Measurements from ENCODE around the gene CABP4.
"Not testable (repeated sequence)": the region's sequence is repeated elsewhere in the genome, so short reads cannot be mapped to it uniquely, and the experiment has no call there.

Gene CABP4

DNA sequence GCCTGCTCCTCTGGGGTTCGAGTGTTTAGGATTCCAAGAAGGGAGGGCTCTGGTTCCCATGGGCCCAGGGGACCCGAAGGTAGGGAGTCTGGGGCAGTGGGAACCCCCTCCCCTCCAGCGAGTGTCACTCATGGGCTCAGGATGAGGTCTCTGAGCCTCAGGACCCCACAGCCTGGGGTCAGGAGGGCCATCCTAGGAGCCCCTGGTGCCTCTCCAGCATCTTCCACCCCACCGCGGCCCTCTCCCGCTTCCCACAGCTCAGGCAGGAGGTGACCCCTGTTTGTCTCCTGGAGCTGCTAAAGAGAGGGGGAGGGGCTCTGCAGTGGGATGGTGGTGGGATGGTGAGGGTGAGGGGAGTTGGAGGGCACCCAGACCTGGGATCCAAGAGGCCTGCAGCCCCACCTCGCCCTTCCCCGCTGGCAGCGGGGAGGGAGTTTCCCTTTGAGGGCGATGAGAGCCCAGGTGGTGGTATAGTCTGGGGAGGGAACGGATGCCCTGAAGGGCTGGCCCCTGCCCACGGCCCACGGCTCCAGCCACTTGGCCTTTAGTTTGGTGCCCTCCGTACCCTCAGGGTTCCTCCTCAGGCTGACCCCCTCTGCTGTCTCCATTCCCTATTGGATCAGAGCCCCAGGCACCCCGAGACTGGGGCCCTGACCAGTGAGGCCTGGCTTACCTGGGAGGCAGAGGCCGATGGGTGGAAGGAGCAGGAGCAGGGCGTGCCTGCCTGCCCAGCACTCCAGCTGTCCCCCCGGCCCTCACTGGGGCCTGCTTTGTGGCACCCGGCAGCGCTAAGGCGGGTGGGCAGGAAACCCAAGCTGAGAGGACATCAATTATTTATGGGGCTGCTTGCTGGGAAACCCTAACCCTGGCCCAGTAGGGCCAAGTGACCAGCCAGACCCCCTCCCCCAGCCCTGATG lies 1.1 kb upstream of the CABP4 start:
- DNase-seq (ENCODE audit: low spot score) = no peak

DNA sequence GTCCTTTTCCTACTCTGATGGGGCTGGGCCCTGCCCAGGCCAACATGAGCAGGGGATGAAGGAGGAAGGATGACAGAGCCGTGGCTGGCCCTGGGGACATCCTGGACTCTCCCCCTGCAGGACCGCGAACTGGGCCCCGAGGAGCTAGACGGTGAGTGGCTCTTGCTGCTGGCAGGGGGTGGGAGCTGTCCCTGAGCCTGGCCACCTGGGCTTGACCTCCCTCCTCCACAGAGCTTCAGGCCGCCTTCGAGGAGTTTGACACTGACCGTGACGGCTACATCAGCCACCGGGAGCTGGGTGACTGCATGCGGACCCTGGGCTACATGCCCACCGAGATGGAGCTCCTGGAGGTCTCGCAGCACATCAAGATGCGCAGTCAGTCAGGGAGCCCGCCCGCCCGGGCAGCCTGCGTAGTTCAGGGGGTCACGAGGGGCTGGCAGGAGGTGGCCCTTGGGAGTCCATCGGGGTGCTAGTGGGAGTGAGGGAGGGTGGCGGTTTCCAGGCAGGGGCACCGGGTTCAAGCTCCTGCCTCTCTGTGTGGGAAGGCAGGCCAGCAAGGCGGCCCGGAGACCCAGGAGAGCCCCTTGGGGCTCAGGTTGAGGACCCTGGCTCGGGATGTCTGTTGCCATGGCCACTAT lies 1.0 kb downstream of the CABP4 start:
- DNase-seq (ENCODE audit: low spot score) = no peak

DNA sequence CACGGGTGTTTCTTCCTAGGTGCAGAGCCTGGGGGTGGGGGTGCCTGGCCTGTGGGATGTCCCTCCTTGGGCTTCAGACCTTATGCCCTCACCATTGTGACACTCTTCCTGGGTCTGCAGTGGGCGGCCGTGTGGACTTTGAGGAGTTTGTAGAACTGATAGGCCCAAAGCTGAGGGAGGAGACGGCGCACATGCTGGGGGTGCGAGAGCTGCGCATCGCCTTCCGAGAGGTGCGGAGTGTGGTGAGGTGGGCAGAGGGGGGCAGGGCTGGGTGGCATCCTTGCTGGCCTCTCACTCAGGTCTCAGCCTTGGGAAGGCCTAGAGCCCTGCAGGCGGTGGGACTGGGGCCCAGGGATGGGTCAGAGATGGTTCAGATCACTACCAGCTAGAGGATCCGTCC lies 2.3 kb downstream of the CABP4 start:
- DNase-seq (ENCODE audit: low spot score) = no peak

DNA sequence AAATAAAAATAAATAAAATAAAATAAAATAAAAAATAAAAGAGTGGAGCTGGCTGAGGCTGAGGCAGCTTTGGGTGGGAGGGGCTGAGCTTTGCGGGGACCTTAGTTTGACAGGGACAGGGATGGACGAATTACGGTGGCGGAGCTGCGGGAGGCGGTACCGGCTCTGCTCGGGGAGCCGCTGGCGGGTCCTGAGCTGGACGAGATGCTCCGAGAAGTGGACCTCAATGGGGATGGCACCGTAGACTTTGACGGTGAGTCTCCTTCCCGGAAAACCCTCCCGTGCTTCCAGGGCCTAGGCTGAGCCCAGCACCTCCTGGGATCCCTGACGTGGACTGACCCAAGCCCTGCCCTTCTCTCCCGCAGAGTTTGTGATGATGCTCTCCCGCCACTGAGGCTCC lies 3.1 kb downstream of the CABP4 start:
- DNase-seq (ENCODE audit: low spot score) = no peak

DNA sequence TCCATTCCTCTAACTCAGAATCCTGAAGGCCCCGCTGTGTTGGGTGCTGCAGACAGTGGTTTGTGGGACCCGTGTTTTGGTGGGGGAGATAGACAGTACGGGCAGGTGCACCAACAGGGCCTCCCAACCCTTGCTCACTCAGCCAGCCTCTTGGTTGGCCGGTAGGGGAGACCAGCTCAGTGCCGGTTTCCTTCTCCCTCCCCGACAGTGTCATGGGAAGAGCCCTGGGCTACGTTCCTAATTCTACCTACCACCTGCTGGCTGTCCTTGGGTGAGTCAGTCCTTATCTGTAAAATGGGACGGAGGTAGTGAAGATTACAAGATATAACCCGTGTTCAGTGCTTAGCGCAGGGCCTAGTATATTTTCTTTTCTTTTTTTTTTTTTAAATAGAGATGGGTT lies 8.0 kb downstream of the CABP4 start:
- DNase-seq (ENCODE audit: low spot score) = no peak

DNA sequence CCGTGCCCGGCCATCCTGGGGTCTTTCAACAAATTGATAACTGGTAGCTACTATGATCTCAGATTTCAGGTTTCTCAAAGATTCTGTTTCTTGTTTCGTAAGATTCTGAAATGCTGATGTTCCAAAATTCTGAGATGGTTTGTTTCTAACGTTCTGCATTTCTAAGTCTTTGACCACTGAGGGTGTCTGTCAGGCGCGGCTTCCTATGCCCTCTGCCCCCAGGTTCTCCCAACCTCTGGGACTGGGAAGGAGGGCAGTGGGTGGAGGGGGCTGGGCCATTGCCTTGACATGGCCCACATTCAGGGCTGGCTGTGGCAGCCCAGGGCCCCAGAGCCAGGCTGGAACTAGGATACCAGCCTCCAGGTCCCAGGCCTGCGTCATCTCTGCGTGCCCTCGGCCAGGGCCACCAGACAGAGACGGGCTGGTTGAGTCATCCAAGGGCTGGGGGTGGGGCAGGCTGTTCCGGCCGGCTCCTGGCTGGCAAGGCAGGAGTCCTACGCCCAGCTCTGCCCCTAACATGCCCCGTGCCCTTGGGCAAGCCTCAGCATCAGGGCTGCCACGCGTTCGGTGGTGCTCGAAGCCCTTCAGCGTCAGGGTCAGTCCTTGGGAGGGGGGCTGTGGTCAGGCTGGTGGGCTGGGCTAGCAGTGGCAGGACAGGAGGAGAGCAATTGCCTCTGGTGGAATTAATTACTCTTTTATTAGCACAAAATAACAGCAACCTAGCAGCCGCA lies 8.7 kb downstream of the CABP4 start:
- no peak for DNase-seq (ENCODE audit: low spot score)

DNA sequence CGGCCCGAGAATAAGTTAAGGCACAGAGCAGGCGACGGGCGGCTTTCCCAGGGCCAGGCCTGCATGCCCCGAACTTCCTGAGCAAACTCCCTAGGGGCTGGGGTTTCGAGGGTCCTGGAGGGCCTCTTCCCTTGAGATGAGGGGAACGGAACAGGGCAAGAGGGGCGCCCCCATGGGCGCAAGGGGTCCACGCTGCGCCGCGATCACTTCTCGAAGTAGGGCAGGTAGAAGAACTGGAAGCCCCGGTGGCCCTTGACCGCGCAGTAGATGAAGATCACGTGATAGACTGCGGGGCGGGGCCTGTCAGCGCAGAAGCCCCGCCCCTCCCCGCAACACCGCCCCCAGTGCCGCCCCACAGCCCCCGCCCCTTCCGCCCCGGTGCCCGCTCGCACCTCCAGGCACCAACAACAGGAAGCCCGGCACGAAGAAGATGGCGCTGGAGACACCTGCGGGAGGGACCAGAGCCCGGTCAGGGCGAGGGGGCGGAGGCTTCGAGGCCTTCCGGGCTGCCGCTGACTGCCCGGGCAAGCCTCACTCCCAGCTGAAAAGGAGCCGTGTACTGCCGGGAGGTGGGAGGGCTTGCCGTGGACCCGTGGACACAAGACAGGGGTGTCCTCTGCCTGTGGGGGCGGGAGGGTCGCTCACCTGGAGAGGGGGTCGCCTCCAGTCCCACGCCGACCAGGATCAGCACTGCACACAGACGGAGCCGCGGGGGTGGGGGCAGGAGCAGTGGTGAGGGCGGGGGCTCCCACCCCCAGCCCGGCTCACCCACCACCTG lies 9.4 kb downstream of the CABP4 start:
- peak; percentile 100 for DNase-seq (ENCODE audit: low spot score)

DNA sequence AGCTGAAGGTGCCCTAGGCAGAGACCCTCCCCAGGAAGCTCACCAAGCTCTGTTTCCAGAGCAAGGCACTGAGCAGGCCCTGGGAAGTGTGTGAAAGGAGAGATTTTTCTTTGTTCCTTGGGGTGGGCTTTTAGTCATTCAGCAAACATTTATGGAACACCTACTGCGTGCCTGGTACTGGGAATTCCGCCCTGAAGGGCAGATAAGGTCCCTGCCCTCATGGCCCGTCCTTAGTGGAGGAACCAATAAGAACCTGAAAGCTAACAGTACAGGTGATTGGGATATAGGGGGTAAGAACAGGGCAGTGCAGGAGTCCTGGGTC lies 10.0 kb downstream of the CABP4 start:
- DNase-seq (ENCODE audit: low spot score) = no peak

DNA sequence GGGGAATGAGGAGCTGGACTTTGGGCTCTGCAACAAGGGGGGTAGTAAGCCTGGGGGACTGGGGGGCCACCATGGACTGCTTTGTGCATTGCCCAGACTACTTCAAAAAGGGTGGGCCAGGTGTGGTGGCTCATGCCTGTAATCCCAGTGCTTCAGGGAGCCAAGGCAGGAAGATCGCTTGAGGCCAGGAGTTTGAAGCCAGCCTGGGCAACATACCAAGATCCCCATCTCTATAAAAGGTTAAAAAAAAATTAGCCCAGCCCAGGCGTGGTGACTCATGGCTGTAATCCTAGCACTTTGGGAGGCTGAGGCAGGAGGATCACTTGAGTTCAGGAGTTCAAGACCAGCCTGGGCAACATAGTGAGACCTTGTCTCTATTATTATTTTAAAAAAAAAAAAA lies 10.4 kb downstream of the CABP4 start:
- not testable (repeated sequence) for DNase-seq (ENCODE audit: low spot score)

DNA sequence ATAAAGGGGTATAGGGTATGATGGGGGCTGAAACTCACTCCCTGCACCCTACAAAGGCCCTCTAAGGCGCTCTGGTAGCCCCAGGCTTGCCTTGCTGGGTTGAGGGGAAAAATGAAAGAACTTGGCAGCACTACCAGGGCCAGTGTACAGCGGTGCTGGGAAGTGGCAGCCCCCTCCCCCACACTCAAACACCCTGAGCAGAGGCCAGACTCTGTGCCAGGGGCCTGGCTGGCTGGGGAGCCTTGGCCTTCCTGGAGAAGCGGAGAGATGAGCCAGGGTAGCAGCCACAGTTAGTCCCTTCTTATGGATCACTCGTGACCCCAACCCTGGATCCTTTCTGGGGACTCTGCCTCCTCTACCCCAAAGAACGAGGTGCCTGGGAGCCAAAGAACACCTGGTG lies 11.2 kb downstream of the CABP4 start:
- no peak for DNase-seq (ENCODE audit: low spot score)

DNA sequence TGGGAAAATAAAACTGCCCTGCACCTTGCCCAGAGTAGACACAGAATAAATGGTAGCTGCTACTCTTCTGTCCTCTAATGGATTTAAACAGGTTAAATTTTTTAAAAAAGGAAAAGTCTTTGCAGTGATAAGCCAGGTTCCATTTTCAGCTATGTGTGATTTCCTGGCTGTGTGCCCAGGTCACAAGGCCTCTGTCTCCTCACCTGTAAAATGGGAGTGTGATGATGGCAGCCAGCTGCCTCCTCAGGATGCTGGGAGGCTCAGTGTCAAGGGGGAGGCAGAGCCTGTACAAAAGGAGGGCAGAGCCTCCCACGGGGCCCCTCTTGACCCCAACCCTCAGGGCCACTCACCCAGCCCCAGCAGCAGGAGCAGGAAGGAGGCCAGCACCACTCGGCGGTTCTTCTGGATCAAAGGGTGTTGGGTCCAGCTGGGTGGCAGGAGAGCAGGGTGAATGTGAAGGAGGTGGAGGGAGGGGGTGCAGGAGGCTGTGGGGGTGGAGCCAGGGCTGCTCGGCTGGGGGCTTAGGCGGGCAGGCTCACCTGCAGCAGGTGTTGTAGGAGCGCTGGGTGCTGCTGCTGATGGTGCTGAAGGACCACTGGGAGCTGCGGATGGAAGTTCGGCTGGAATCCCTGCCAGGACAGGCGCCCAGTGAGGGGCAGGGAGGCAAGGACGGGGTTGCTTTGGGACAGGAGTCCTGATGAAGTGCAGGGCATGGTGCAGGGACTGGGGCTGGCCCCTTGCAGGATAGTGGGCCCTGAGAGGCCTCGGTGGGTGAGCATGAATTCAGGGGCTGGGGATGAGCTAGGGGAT lies 12.0 kb downstream of the CABP4 start:
- DNase-seq (ENCODE audit: low spot score) = no peak

DNA sequence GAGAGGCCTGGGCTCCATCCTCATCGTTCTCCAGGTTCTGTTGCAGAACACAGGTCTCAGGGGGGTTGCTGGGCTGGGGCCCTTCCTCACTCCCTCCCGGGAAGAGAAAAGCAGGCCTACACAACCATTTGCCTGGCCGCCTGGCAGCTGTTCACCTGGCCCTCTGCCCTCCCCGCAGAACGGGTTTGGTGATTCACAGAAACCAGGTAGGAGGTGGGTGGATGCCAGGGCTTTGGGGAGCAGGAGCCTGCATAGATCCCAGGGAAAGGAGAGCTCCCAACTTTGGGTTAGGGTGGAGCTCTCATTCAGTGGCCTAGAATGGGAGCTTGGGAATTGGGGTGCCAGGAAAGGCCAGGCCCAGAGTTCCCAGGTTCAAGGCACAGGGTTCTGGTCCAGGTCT lies 12.9 kb downstream of the CABP4 start:
- no peak for DNase-seq (ENCODE audit: low spot score)

DNA sequence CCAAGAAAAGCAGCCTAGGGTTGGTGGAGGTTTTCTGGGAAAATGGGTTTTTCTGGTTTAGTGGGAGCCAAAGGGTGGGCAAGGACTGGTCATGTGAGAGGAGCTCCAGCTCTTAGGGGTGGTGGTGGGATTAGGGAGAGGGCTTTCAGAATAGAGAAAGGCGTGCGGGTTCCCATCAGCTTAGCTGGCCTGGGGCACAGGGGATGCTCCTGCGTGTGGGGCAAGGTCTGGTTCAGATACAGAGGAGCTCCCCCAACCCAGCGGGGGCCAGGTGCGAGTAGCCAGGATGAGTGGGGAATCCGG lies 13.3 kb downstream of the CABP4 start:
- no peak for DNase-seq (ENCODE audit: low spot score)

DNA sequence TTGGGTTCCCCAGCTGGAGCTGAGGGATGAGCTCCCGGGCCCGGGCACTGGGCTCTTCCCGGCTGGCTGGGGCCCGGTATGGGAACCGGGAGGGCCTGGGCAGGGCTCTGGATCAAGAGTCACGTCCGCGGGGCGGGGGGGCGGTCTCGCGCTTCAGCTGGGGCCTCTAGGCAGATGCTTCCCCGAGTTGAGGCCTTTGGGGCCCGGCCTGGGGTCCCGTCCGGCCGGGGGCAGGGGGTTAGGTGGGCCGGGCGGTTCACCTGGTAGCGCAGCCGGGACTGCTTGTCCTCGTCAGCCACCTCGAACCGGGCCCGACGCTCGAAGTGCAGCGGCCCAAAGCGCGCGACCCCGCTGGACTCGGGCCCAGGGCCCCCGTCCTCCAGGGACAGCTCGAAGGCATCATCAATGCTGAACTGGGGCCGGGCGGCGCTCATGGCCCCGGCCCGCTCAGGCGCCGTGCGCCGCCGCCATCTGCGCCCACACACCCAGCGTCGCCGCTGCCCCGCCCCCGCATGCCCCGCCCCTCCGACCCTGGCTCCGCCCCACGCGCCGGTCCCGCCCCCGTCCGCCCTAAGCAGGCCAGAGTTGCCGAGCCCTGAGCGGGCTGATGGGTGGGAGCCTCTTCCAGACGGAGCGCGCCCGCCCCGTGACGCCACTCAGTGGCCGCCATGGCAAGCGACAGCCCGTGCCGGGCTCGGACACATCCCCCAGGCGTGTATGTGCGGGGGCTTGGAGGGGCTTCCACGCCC lies 13.8 kb downstream of the CABP4 start, which contains the start of gene TMEM134:
Gene TMEM134, minus strand, starts transcription at position 493 of the 749 bp plus-strand sequence. Its CDS starts 59 bp downstream, at position 434.
- DNase-seq (ENCODE audit: low spot score) = peak; percentile 100

DNA sequence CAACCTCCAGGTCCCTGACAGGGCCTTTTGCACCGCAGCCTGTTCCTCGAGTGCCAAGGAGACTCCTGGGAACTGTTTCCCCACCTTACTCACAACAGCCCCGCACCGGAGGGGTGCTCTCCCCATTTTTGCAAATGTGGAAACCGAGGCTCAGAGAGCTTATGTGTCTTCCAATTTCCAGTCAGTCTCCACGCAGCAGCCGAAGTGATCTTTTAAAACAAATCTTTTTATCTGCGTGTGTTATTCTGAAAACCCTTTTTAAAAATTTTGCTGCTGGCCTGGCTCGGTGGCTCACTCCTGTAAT lies 14.3 kb downstream of the CABP4 start:
- DNase-seq (ENCODE audit: low spot score) = no peak

DNA sequence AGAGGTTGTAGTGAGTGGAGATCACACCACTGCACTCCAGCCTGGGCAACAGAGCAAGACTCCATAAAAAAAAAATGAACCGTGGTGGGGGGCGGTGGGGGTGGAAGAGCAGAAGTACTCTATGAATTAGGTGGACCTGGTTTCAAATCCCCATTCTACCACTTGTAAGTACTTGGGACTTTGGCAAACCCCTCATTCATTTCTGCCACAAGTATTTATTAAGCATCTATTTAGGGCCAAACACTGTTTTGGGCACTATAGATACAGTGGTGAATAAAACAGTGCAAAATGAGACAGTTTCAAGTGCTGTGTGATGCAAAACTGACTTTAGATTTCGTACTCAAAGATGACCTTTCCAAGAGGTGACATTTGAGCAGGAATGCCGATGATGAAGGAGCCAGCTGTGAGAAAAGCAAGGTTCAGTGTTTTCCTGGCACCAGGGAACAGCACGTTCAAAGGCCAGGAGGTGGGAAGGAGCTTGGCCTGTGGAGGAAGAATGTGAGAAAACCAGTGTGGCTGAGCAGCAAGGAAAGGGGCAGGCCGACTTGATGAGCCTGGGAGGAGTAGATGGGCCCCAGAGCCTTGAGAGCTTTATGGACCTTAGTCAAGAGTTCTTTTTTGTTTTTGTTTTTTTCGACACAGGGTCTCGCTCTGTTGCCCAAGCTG lies 15.3 kb downstream of the CABP4 start:
- no peak for DNase-seq (ENCODE audit: low spot score)

DNA sequence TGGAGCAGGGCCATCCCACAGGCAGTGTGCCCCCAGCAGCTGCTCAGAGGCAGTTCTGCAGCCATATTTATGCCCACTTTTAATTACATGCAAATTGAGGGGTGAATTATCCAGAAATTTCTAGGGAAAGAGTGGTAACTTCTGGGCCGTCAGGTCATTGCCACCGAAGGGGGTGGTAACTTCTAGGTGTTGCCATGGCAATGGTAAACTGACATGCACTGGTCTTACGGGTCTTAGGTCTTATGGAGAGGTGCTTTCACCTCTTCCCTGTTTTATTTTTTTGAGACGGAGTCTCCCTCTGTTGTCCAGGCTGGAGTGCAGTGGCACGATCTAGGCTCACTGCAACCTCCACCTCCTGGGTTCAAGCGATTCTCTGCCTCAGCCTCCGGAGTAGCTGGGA lies 17.7 kb downstream of the CABP4 start:
- no peak for DNase-seq (ENCODE audit: low spot score)

DNA sequence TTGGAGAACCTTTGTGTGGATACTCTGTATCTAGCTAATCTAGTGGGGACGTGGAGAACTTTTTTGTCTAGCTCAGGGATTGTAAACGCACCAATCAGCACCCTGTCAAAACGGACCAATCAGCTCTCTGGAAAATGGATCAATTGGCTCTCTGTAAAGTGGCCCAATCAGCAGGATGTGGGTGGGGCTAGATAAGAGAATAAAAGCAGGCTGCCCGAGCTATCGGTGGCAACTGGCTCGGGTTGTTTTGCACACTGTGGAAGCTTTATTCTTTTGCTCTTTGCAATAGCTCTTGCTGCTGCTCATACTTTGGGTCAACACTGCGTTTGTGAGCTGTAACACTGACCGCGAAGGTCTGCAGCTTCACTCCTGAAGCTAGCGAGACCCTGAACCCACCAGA lies 21.5 kb downstream of the CABP4 start:
- DNase-seq (ENCODE audit: low spot score) = not testable (repeated sequence)

DNA sequence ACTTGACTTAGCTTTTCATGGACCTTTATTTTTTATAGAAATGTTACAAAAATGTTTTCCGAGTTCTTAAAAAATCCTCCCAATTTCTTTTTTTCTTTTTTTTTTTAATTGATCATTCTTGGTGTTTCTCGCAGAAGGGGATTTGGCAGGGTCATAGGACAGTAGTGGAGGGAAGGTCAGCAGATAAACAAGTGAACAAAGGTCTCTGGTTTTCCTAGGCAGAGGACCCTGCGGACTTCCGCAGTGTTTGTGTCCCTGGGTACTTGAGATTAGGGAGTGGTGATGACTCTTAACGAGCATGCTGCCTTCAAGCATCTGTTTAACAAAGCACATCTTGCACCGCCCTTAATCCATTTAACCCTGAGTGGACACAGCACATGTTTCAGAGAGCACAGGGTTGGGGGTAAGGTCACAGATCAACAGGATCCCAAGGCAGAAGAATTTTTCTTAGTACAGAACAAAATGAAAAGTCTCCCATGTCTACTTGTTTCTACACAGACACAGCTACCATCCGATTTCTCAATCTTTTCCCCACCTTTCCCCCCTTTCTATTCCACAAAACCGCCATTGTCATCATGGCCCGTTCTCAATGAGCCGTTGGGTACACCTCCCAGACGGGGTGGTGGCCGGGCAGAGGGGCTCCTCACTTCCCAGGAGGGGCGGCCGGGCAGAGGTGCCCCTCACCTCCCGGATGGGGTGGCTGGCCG lies 22.3 kb downstream of the CABP4 start:
- DNase-seq (ENCODE audit: low spot score) = not testable (repeated sequence)
